ENCODE measurements around the gene ABHD8. TPM values are rescaled to one million over a fixed set of nuclear protein-coding genes. Genes with fewer than 3 reads are reported as not detected.
A peak's percentile ranks its signal among the peaks of the same experiment; 100 is the strongest.

Gene ABHD8
- total and polyA plus RNA-seq, 2 experiments from 2014 or later, result 5.5 to 16.5 TPM

GRCh38 chr19:17300992-17301619 lies 2.1 kb downstream of the ABHD8 start (continued):
- TF ChIP-seq ZNF462 (CRISPR knock-in tag; IDR thresholded peaks at IDR 0.05), result no peak

DNA sequence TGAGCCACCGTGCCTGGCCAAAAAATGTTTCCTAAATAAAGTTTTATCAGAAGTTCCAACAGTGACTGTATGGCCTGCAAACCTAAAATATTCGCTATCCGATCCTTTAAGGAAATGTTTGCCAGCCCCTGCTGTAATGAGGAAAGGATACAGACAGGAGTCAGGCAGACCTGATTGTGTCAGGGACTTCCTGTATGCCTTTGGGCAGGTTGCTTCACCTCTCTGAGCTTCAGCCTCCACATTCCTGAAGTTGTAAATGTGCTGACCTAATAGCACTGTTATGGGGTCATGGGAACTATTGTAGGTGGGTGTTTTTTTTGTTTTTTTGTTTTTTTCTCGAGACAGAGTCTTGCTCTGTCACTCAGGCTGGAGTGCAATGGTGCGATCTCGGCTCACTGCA lies 6.2 kb downstream of the ABHD8 start:
- no peak overlapping the region for H3K4me3 ChIP-seq
- H3F3A ChIP-seq (replicated peaks; ENCODE audit: low read depth), result peaks cover 18% of the 10 kb centered on the region
- Mint-ChIP-seq H3K9me3 (peaks cover 10% of the 10 kb centered on the region; the same call in 2 of the 3 replicates), H3K4me1 (peaks cover 9% of the 10 kb centered on the region), H3K4me3 (no peak overlapping the region), H3K36me3 (ENCODE audit: low read depth) (peaks cover 31% of the 10 kb centered on the region), H3K27me3 (ENCODE audit: insufficient read depth, low read depth, poor library complexity) (peaks cover 13% of the 10 kb centered on the region), H3K27ac (no peak overlapping the region)
- no peaks in the 10 kb centered on the region; the same call in 1 of the 2 replicates for H3K36me3 ChIP-seq (ENCODE audit: insufficient read depth)
- H3K79me2 ChIP-seq (replicated peaks; ENCODE audit: insufficient read depth), result peaks cover 15% of the 10 kb centered on the region
- H3K4me1 ChIP-seq (ENCODE audit: insufficient read depth), result peaks cover 15% of the 10 kb centered on the region
- H2AFZ ChIP-seq, result no peak overlapping the region
- H4K20me1 ChIP-seq (replicated peaks; ENCODE audit: insufficient read depth), result peaks cover 3% of the 10 kb centered on the region
- DNase-seq (ENCODE audit: low spot score), result no peak
- no peaks in the 10 kb centered on the region for H3K27me3 ChIP-seq (ENCODE audit: insufficient read depth)
- 0 out of 2 replicates have a peak overlapping the region, but pooled peaks have one; percentile 69 for H3K27ac ChIP-seq (ENCODE audit: low read depth)
- H3K4me2 ChIP-seq, result no peak overlapping the region
- ATAC-seq, result no peak
- no peaks in the 10 kb centered on the region for H3K9me2 ChIP-seq (ENCODE audit: insufficient read depth)
- no peak for TF ChIP-seq JUNB (IDR thresholded peaks at IDR 0.05; ENCODE audit: unreplicated experiment)
- TF ChIP-seq, protein P1, sequence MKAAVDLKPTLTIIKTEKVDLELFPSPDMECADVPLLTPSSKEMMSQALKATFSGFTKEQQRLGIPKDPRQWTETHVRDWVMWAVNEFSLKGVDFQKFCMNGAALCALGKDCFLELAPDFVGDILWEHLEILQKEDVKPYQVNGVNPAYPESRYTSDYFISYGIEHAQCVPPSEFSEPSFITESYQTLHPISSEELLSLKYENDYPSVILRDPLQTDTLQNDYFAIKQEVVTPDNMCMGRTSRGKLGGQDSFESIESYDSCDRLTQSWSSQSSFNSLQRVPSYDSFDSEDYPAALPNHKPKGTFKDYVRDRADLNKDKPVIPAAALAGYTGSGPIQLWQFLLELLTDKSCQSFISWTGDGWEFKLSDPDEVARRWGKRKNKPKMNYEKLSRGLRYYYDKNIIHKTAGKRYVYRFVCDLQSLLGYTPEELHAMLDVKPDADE (IDR thresholded peaks at IDR 0.05), result no peak
- no peak for TF ChIP-seq CREB1 (CRISPR knock-in tag; IDR thresholded peaks at IDR 0.05; ENCODE audit: low read depth)
- TF ChIP-seq EZH2phosphoT487 (IDR thresholded peaks at IDR 0.05; ENCODE audit: unreplicated experiment), result no peak
- TF ChIP-seq, protein P2, sequence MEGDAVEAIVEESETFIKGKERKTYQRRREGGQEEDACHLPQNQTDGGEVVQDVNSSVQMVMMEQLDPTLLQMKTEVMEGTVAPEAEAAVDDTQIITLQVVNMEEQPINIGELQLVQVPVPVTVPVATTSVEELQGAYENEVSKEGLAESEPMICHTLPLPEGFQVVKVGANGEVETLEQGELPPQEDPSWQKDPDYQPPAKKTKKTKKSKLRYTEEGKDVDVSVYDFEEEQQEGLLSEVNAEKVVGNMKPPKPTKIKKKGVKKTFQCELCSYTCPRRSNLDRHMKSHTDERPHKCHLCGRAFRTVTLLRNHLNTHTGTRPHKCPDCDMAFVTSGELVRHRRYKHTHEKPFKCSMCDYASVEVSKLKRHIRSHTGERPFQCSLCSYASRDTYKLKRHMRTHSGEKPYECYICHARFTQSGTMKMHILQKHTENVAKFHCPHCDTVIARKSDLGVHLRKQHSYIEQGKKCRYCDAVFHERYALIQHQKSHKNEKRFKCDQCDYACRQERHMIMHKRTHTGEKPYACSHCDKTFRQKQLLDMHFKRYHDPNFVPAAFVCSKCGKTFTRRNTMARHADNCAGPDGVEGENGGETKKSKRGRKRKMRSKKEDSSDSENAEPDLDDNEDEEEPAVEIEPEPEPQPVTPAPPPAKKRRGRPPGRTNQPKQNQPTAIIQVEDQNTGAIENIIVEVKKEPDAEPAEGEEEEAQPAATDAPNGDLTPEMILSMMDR (conservative IDR thresholded peaks at IDR 0.05; ENCODE audit: low read depth in 2 of 2), result no peak
- no peak for TF ChIP-seq EZH2 (IDR thresholded peaks at IDR 0.05; ENCODE audit: low read depth, unreplicated experiment)
